ENCODE measurements around the gene PAM16.

The PAM16 gene

GRCh38 chr16:4317532-4318450 is 33.3 kb downstream of the PAM16 start:
- peak; percentile 52 to 74 for DNase-seq (ENCODE audit: low read depth in 2 of 2)
- TF ChIP-seq CTCF (IDR thresholded peaks at IDR 0.05; ENCODE audit: low read depth, low read length), result no peak
- H3K4me3 ChIP-seq (replicated peaks in 1 of 2; ENCODE audit: low read depth in 2 of 2, low read length in 2 of 2), result peak overlapping the region; percentile 80 to 83

GRCh38 chr16:4316864-4317531 is 34.1 kb downstream of the PAM16 start:
- no peak for TF ChIP-seq CTCF (IDR thresholded peaks at IDR 0.05; ENCODE audit: low read depth, low read length)
- DNase-seq (ENCODE audit: low read depth in 2 of 2), result peak; percentile 27 to 63
- peak overlapping the region; percentile 80 to 83 for H3K4me3 ChIP-seq (replicated peaks in 1 of 2; ENCODE audit: low read depth in 2 of 2, low read length in 2 of 2)

GRCh38 chr16:4316108-4316863 is 34.8 kb downstream of the PAM16 start:
- no peak for TF ChIP-seq CTCF (IDR thresholded peaks at IDR 0.05; ENCODE audit: low read depth, low read length)
- peak overlapping the region; percentile 80 to 83 for H3K4me3 ChIP-seq (replicated peaks in 1 of 2; ENCODE audit: low read depth in 2 of 2, low read length in 2 of 2)
- peak; percentile 21 to 31 for DNase-seq (ENCODE audit: low read depth in 2 of 2)

- no peak for TF ChIP-seq CTCF (IDR thresholded peaks at IDR 0.05; ENCODE audit: low read depth, low read length)
- peak within 1 kb of the TSS; percentile 80 to 83 for H3K4me3 ChIP-seq (replicated peaks in 1 of 2; ENCODE audit: low read depth in 2 of 2, low read length in 2 of 2)
- DNase-seq (ENCODE audit: low read depth in 2 of 2), result peak; percentile 66 to 92
Observed at GRCh38 chr16:4315186-4316107, 35.7 kb downstream of the PAM16 start, which contains the start of gene GLIS2. Gene GLIS2, plus strand, starts transcription at chr16:4316067. Its CDS starts 16,214 bp downstream, at chr16:4332281.

- no peak for TF ChIP-seq CTCF (IDR thresholded peaks at IDR 0.05; ENCODE audit: low read depth, low read length)
- peak; percentile 56 to 57 for DNase-seq (ENCODE audit: low read depth in 2 of 2)
- peak overlapping the region; percentile 51 to 80 for H3K4me3 ChIP-seq (replicated peaks in 1 of 2; ENCODE audit: low read depth in 2 of 2, low read length in 2 of 2)
Observed at GRCh38 chr16:4314532-4315185, 36.5 kb downstream of the PAM16 start.
